GM19397 (cell line): ENCODE results near the gene RNF130.

Experiments
- ATAC-seq: cut with Tn5 transposase; IDR thresholded peaks from one replicate; pipeline ENCODE4 v1.9.1; 2021; ENCODE audit warnings: mild to moderate bottlenecking, moderate library complexity; ENCODE audit not compliant: unreplicated experiment

Gene RNF130

GRCh38 chr5:180086816-180087399, 15.3 kb upstream of the RNF130 start:
- ATAC-seq, result no peak

- ATAC-seq, result no peak
Measured at GRCh38 chr5:180085837-180086236, 14.3 kb upstream of the RNF130 start.

GRCh38 chr5:180084638-180085561, 13.3 kb upstream of the RNF130 start:
- no peak for ATAC-seq

GRCh38 chr5:180083529-180084060, 12.0 kb upstream of the RNF130 start:
- no peak for ATAC-seq

- no peak for ATAC-seq
Measured at GRCh38 chr5:180082633-180083420, 11.3 kb upstream of the RNF130 start.

- no peak for ATAC-seq
Measured at GRCh38 chr5:180081481-180081880, 9.9 kb upstream of the RNF130 start.

GRCh38 chr5:180080486-180081280, 9.1 kb upstream of the RNF130 start:
- ATAC-seq, result no peak

- ATAC-seq, result no peak
Measured at GRCh38 chr5:180079702-180080466, 8.3 kb upstream of the RNF130 start.

GRCh38 chr5:180078348-180078747, 6.8 kb upstream of the RNF130 start:
- no peak for ATAC-seq

GRCh38 chr5:180077594-180078284, 6.2 kb upstream of the RNF130 start:
- no peak for ATAC-seq

GRCh38 chr5:180075703-180076102, 4.1 kb upstream of the RNF130 start:
- no peak for ATAC-seq

GRCh38 chr5:180074462-180074861, 2.9 kb upstream of the RNF130 start:
- ATAC-seq, result no peak

GRCh38 chr5:180072556-180072955, 997 bp upstream of the RNF130 start:
- no peak for ATAC-seq

GRCh38 chr5:180072256-180072548, 643 bp upstream of the RNF130 start:
- no peak for ATAC-seq

GRCh38 chr5:180070756-180071530, 616 bp downstream of the RNF130 start:
- ATAC-seq, result no peak

GRCh38 chr5:180069589-180070247, 1.8 kb downstream of the RNF130 start:
- ATAC-seq, result no peak

GRCh38 chr5:180068519-180069090, 3.0 kb downstream of the RNF130 start:
- ATAC-seq, result no peak

GRCh38 chr5:180067986-180068385, 3.6 kb downstream of the RNF130 start:
- no peak for ATAC-seq
